GM18511 (cell line): ENCODE measurements around the gene NDUFA8.

Experiments used
- ATAC-seq: cut with Tn5 transposase; IDR thresholded peaks from one replicate; pipeline ENCODE4 v1.9.1; 2021; ENCODE audit warnings: mild to moderate bottlenecking, moderate library complexity; ENCODE audit not compliant: unreplicated experiment

The NDUFA8 gene

DNA sequence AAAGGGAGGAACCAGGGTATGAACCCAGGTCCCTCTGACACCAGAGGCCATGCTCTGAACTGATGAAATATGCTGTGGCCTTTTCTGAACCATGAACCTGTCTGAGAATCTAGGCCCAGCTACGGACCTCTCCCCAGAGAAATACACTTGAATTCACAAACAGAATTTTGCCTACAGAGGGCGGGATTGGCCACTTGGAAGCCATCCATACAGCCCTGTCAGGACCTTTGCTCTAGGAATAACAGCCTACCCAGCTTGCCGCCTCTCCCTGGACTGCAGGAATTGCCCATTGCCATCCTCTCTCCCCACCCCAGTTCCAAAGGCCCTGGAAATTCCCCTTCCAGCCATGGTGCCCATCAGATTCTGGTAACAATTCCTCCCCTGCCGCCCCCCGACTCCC is 26.7 kb upstream of the NDUFA8 start:
- ATAC-seq: no peak

DNA sequence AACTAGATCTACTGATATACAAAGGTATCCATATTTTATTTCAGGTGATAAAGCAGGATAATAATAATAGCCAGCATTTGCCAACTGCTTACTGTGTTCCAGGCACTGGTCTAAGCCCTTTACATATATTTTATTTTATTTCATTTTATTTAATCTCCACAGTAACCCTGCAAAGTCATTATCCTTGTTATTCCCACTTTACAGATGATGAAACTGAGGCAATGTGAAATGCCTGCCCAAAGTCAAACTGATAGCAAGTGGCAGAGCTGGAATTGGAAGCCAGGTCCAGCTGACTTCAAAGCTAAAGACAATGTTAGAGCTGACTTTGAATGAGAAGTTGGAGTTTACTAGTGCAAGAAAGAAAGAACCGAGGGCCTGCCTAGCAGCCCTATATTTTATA is 25.0 kb upstream of the NDUFA8 start:
- no peak for ATAC-seq

DNA sequence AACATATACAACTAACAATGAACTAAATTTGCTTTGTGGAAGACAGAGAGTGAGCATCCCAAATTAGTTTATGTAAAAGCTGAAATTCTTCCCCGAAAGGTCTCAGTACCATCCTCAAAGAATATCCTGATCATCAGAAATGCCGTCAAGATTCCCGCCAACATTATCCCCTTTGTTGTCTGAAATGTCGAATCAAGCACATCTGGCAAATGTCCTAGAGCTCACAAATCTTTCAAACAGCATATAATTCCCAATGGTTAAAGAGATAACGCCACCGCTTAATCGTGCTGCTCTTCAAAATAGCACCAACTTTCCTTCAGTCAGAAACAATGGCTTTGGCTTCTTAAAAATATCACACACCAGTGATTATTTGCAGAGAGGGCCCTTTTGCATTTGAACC is 23.9 kb upstream of the NDUFA8 start:
- ATAC-seq: no peak

DNA sequence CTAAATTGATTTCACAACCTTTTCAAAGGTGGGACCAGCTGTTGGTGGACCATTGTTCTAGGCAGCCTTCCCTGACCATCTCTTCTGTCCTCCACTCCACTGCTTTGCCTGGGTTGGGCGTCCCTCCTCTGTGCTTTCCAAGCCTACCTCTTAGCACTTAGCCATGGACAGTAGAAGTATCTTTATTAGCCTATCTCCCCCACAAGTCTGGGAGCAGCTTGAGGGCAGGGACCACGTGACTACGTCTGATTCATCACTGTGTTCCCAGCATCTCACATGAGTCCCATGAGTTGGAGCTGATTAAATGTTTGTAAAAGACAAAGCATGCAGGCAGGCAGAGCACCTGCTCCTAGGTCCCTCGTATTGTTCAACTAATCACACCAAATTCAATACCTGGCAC is 21.1 kb upstream of the NDUFA8 start:
- no peak for ATAC-seq

DNA sequence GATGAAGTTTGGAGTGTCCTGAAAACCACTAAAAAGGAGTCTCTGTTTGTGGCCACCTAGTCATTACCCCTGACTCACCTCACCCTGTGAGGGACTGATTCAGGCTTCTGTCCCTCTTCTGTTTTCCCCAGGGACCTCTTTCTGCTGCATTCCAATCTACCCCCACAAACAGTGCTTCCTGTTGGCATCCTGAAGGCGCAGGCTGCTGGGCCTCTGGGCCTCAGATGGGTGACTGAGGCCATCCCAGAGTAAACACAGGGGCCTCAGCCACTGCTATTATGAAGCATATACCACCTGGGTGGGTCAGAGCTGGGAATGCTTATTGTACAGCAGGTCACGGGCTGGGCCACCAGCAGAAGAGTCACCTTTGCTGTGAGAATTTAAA is 20.1 kb upstream of the NDUFA8 start:
- no peak for ATAC-seq

DNA sequence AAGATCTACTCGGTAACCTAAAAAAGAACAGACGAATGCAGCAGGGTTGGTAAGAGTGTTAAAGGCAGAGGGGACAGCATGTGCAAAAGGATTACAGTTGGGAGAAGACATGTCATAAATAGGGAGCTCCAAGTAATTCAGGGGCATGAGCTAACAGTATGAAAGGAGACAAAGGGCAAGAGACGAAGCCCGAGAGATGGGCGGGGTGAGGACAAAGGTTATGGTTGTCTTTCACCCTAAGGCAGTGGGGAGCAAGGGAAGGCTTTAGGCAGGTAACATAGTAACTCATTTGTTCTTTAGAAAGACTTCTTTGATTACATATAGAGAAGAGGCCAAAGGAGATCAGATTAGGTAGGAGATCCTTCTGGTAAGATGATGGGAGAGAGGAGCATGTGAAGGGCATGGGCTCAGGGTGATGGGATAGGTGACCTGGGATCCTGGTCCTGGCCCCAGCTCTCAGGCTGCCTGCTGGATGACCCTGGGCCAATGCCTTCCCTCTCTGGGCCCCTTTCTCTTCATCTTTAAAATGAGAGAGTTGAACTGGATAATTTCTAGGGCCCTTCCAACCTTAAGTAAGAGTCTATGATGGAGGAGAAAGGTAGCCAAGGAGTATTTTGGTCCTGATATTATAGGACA is 19.6 kb upstream of the NDUFA8 start:
- ATAC-seq: no peak

DNA sequence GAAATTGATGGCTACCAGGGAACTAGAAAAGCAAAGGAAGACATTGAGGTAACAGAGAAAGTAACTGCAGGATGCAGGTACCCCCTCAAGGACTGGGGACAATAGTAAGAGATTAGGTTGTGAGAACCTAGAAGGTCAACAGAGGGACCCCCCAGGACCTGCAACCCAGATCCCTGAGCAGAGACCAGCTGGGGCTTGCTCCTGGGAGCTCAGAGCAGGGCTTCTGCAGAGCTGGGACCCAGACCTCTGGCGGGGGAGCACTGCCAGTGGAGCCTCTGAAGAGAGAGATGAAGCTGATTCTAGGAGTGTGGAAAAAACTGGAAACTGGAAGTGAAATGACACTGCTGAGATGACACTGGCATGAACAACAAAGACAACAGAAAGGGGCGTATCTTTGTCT is 17.3 kb upstream of the NDUFA8 start:
- ATAC-seq: no peak

DNA sequence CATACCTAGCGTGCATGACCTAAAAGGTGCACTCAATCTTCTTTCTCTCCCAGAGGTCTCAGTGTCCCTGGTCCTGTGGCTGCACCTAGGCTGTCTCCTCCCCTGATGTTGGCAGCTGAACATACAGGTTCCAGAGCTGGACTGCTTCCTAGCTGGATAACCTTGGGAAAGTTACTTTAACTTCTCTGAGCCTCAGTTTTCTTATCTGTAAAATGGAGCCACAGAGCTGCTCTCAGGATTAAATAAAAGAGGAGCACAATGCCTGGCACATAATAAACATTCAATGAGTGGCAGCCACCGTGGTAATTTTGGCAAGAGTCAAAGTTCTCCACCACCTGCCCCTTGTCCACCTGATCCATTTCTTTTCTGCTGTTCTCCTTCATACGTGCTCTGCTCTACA is 14.1 kb upstream of the NDUFA8 start:
- ATAC-seq: no peak

DNA sequence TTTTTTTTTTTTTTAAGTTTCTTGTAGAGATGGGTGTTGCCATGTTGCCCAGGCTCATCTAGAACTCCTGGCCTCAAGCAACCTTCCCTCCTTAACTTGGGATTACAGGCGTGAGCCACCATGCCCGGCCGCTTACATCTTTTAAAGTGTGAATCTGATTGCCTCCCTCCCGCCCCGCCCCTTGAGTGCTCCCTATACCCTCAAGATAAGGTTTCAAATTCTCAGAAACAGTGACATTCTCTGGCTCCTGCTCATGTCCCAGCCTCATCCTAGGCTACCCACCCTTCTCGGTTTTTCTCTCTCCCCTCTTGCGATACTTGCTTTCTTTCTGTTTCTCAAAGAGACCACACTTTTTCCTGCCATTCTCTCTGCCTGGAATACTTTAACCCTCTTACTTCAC is 12.6 kb upstream of the NDUFA8 start:
- ATAC-seq: no peak

DNA sequence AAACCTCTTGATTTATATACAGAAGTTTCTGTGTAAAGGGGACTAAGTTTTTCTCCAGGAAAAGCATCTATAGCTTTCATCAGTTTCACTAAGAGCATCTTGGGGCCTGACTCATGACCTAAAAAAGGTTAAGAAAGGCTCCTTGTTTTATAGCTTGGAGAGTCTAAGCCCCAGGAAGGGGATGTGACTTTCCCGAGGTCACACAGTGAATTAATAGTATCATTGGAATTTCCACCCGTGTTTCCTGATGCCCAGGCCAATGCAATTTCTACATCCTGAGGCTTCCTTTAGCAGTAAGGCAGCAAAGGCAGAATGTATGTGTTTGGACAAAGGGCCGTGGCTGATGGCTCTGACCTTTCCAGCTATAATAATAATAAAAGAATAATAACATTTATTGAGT is 8.8 kb upstream of the NDUFA8 start:
- ATAC-seq: no peak

DNA sequence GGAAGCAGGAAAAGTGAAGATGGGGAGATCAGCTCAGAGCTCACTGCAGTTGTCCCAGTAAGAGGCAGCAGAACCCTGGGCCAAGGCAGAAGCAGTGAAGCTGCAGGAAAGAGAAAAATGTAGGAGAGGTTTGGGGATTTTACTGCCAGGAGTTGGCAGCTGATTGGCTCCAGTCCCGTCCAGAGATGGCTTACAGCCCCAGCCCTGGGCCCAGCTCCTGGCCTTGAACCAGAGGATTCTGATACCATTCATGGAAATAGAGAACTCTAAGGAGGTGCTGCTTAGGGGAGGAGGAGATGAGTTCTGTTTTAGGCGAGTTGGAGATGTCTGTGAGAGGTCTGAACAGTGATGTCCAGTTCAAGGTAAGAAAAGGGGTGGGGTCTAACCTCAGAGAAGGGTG is 4.7 kb upstream of the NDUFA8 start:
- ATAC-seq: no peak

DNA sequence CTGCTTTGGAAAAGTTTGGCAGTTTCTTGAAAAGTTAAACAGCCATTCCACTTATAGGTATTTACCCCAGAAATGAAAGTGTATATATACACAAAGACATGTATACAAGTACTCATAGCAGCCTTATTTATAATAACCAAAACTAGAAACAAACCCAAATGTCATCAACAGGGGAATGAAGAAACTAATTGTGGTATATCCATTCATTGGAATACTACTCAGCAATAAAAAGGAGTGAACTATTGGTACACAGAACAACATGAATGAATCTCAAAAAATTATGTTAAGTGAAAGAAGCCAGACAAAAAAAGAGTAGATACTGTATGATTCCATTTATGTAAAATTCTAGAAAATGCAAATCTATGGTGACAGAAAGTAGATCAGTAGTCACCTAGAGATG is 2.8 kb upstream of the NDUFA8 start:
- no peak for ATAC-seq

DNA sequence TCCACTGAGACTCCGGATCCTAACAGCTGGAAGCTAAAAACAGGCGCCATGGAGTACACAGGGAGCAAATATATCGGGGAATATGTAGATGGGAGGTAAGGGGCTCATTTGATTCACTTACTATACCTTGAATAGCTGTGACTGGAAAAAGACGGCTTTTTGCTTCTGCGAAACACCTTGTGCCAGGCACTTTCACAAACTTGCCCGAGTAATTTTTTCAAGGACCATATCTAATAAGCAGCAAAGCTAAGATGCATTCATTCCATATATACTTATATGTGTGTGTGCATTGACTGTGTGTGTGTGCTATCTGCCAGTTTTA is 307 bp upstream of the NDUFA8 start:
- peak; percentile 12 for ATAC-seq

DNA sequence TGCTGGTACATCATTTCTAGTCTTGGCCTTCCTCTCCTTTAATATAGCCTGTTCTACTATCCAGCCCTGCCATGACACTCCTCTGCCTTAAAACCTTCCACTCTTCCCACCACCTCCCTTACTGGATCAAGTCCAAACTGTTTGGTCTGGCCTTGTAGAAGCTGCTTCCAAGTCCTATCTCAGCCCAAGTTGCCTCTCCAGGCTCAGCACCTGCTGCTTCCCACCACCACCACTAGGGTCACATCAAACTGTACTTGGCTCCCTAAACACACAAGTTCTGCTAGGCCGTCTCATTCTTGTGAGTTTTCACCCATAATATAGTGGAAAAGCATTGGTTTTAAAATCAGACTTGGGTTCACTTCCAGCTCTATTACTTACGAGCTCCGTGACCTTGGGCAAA is 1.4 kb downstream of the NDUFA8 start:
- peak; percentile 49 for ATAC-seq

DNA sequence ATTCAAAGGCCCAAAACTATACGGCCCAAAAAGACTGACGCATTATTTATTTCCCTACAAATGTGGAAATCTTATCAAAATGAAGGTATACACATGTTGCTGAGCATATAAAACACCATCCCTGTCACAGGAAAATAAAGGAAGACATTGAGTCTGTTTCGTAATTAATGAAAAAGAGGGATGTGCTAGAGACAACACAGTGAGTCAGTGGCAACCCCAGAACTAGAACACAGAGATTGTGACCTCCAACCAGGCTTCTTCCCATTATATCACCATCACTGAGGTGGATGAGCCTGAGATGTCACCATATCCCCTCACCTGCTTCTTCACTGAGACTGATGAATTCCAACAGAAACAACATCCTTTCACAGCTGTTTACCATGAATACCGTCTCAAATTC is 3.8 kb downstream of the NDUFA8 start:
- no peak for ATAC-seq

DNA sequence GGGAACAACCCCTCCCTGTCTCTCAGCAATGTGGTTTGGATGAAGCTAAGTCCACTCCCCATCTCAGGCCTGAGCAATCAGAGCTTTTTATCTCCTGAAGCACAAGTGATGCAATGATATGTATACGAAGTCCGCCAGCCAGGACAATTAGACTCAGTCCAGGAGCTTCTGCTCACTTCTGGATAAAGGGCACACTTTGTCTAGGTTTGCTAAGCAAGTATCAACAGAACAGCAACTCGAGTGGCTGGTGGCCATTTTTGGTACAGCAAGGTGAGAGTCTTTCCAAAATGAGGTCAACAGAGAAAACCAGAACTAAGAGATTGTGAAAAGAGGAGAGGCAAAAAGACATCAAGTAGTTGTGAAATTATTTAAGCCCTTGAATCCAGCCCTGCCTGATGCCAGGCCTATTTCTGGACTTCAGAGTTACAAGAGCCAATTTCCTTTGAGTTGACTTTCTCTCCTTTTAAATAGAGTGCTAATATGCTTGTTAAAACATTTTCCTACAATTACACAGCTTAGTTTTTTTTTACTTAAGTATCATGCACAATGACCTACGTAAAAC is 8.2 kb downstream of the NDUFA8 start:
- no peak for ATAC-seq

DNA sequence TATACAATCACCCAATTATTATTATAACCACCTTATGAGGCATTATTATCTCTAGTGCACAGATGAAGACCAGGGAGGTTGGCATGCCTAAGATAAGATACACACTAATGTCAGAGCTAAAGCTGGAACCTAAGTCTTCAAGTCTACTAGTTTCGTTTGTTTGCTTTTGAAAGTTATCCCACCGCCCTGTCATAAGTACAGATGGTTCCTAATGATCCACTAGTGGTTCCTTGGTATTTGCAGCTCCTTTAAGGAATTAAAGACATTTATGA is 14.1 kb downstream of the NDUFA8 start:
- ATAC-seq: no peak

DNA sequence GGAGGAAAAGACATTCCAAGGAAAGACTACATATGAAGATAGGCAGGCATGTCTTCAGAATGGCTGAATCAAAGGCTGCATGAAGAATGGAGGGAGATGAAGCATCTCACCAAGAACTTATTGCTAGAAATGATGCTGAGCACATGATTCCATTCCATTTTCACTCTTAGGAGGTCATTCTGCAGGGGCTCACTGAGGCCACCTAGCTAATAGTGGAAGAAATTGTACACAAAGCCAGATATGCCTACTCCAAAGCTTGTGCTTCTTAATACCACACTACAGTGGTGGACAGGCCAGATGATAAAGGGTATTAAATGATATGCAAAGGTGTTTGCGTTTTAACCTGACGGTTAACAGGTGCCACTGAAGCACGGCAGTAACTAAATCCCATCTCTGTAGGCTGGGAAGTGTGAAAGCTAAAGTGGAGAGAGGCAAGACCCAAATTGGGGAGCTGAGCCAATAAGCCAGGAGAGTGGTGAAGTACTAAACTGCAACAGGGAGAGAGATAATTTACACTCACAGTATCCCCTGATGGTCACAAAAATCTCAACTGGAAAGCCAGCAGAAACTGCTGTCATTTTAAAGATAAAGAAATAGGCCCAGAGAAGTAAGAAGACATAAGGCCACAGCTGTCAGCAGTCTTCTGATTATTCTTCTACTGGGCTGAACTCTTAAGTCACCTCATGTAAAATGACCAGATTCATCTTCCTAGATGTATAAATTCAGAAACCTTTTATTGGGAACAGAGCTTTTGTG is 14.6 kb downstream of the NDUFA8 start:
- no peak for ATAC-seq

DNA sequence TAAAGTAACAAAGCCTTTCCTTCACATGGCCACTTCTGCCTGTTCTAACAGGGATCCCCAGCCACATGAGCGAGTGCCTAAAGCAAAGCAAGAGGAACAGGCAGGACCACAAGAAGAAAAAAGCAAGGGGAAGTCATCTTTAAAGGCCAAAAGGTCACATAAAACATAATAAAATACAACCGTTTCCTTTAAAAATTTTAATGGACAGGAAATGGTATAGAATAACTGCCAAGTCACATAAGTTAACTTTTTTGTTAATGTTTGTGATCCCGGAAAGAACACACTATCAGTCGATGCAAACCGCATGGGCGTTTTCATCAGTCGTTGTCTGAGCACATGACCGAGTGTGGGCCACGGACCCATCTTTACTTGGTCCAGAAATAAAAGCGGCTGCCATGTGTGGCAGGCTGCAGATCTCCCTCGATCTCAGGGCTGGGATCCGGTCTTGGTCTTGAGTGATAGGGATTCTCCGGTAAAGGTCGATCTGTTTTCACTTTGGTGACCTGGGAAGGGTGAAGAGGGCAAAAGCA is 15.6 kb downstream of the NDUFA8 start:
- ATAC-seq: no peak

DNA sequence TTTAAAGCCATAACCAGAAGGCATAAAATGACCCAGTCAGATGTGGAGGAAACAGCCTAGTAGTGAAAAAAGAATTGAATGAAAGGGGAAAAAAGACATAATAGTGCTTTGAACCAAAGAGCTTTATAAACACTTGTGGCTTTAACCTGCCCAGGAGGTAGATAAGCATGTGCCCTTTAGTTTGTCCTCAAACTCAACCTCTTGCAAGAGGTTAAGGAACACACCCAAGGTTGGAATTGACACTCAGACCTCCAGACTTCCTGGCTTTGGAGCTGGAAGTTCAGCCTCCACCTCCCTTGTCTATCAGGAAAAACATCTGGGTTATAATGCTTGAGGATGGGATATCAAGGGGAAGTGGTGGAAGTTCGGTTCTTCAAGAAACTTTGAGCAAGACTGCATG is 16.3 kb downstream of the NDUFA8 start:
- no peak for ATAC-seq

DNA sequence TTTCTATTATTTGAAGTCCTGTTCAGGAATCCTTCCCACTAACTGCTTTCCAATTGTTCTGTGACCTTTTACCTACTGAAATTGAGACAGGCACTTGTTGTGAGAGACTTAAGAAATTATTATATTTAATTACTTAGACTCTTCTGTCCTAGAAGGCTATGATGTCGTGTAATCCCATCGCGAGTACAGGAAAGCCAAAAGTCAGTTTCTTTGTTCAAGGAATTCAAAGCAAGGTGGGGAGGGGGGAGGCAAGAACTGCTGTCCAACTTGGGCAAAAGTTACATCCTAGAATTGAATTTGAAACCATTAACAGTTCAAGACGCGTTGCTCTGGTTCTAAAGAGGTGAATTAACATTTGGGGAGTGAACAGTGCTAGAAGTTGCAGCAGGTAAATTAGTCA is 17.9 kb downstream of the NDUFA8 start:
- ATAC-seq: no peak

DNA sequence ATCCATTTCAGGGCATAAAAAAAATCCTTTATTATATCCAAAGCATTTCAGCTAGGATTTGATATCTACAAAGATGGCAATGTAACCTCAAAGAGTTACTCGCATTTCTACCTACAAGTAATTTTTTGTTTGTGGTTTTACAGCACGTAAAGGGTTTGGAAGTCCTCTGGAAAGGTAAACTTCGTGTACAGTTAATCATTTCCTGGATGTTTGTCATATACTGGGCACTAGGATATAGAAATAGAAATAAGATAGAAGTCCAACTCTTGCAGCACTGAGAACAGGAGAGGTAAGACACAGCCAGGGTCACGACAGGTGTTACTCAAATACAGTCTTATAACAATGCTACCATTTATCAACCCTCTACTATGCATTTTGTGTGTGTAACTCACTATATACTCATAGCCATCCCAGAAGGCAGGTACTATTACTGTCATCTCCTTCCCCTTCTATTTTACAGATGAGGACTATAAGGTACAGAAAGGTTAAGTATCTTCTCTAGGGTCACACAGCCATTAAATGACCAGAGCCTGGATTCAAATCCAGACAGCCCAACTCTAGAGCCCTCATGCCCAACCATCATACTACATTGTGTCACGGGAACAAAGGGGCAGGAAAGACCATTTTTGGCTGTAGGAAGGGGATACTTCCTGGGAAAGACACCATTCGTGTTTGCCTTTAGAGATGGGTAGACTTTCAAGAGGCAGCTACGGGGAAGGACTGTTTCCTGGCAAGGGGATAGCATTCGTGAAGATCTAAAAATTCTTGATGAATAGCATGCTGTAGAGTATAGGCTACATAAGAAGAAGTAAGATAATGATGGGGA is 19.0 kb downstream of the NDUFA8 start:
- ATAC-seq: no peak
